GM12878 (cell line): ENCODE measurements around the gene MAN2A2. TPM values are rescaled to one million over a fixed set of nuclear protein-coding genes. Genes with fewer than 3 reads are reported as not detected.

Source experiments
- ATAC-seq: fragments of 200-7000 bp; cut with Tn5 transposase; 3 replicates; pipeline ENCODE4 v1.9.1; 2020; ENCODE audit warnings: mild to moderate bottlenecking, moderate library complexity
- BruUV-seq: library from RNA; stranded (reverse); fragments of 400-500 nt; replicated peaks from 2 replicates; lab custom pipeline; 2021; lab: Mats Ljungman, UMichigan
- CTCF ChIA-PET: fragments of 300-600 bp; sonication (Branson Sonifier 250); formaldehyde crosslinking; extraction: SDS; loops from one replicate; lab custom pipeline; 2021; ENCODE audit warnings: inconsistent platforms; lab: Yijun Ruan, JAX
- POLR2A ChIA-PET: fragments of 350-600 bp; formaldehyde crosslinking; extraction: SDS; loops from one replicate; lab custom pipeline; 2021; ENCODE audit warnings: inconsistent platforms; lab: Charles Lee
- RAD21 ChIA-PET: fragments of 300-600 bp; sonication (Branson Sonifier 250); formaldehyde crosslinking; loops from one replicate; lab custom pipeline; 2023; ENCODE audit warnings: antibody characterized with exemption; ENCODE audit not compliant: unreplicated experiment; lab: Charles Lee
- SMC1A ChIA-PET: fragments of 300-600 bp; sonication (Branson Sonifier 250); formaldehyde crosslinking; loops from one replicate; lab custom pipeline; 2023; ENCODE audit not compliant: unreplicated experiment, uncharacterized antibody; lab: Charles Lee
- DNase-seq: peaks from one replicate; pipeline ENCODE4 v3.0.0-alpha.2; 2011; ENCODE audit warnings: low read depth, low spot score
- FAIRE-seq: peaks from 3 replicates; lab custom pipeline; 2011; peaks lifted over from hg19 to GRCh38; lab: Jason Lieb, UNC
- H2AFZ ChIP-seq: 2 replicates; pipeline ENCODE4 v1.6.0; 2011; ENCODE audit warnings: low read depth, low read length, control low read depth; ENCODE audit not compliant: control insufficient read depth
- H3K27ac ChIP-seq: 2 replicates; pipeline ENCODE4 v1.5.1; 2011; ENCODE audit warnings: control low read depth; ENCODE audit not compliant: control insufficient read depth, insufficient read depth
- H3K27me3 ChIP-seq, 2 experiments: replicated peaks in 1 of 2; 2 replicates each; pipeline versions ENCODE4 v1.6.0 to v1.6.1; 2011; ENCODE audit warnings: low read length in 1 of 2; ENCODE audit not compliant: control insufficient read depth in 2 of 2, insufficient read depth in 2 of 2
- H3K36me3 ChIP-seq, 2 experiments: 2 replicates each; pipeline ENCODE4 v1.5.1; 2011; ENCODE audit warnings: low read length in 1 of 2; ENCODE audit not compliant: control insufficient read depth in 2 of 2, insufficient read depth in 2 of 2
- H3K4me1 ChIP-seq: 2 replicates; pipeline ENCODE4 v1.6.1; 2011; ENCODE audit warnings: mild to moderate bottlenecking, low read length, moderate library complexity, mixed read lengths; ENCODE audit not compliant: control insufficient read depth, insufficient read depth
- H3K4me2 ChIP-seq: 2 replicates; pipeline ENCODE4 v1.6.0; 2011; ENCODE audit warnings: control low read depth; ENCODE audit not compliant: control insufficient read depth, insufficient read depth
- H3K4me3 ChIP-seq: fragments of 200-600 bp; sonication (generic); 2 replicates; pipeline ENCODE4 v1.5.1; 2016
- H3K79me2 ChIP-seq: 2 replicates; pipeline ENCODE4 v1.6.0; 2011; ENCODE audit warnings: low read length; ENCODE audit not compliant: control insufficient read depth, insufficient read depth
- H3K9ac ChIP-seq: 2 replicates; pipeline ENCODE4 v1.8.0; 2011; ENCODE audit warnings: low read length, control low read depth, mixed read lengths; ENCODE audit not compliant: control insufficient read depth, insufficient read depth
- H3K9me3 ChIP-seq: replicated peaks from 3 replicates; pipeline ENCODE4 v1.5.1; 2011; ENCODE audit warnings: mild to moderate bottlenecking, low read length; ENCODE audit not compliant: control insufficient read depth, insufficient read depth
- H4K20me1 ChIP-seq: 2 replicates; pipeline ENCODE4 v1.6.0; 2011; ENCODE audit not compliant: control insufficient read depth, insufficient read depth
- BRCA1 ChIP-seq: IDR thresholded peaks from 2 replicates; pipeline ENCODE4 v1.6.1; 2011; ENCODE audit warnings: low read depth, low read length, improper control_type of control experiment
- RCOR1 ChIP-seq: conservative IDR thresholded peaks from 2 replicates; pipeline ENCODE4 v1.6.1; 2012; ENCODE audit warnings: low read depth, low read length, improper control_type of control experiment
- WGBS: methylation state at CpG from one replicate; pipeline ENCODE4 v1.1.6; 2016; ENCODE audit warnings: low lambda C conversion rate; ENCODE audit not compliant: insufficient replicate concordance, insufficient coverage; ENCODE audit errors: missing lambda C conversion rate; 5-methylcytosine and 5-hydroxymethylcytosine counted together
- in situ Hi-C: fragments of 300-500 bp; cut with MboI; formaldehyde crosslinking; loops from 9 replicates; pipeline ENCODE4 v1.14.3; 2018; ENCODE audit warnings: mixed read lengths
- intact Hi-C: fragments of 100-400 bp; cut with micrococcal nuclease; formaldehyde crosslinking; loops from one replicate; pipeline ENCODE4 v1.14.2; 2022; ENCODE audit not compliant: unreplicated experiment
- polyA plus RNA-seq, 11 experiments: library from polyadenylated mRNA; depleted of rRNA in 4 of 11; unstranded in 6 of 11; stranded (reverse) in 5 of 11; fragments of >200 nt; fragmentation: Nextera tagmentation in 4 of 11; fragmentation: Illumina TruSeq in 1 of 11; extraction: Ambion mirVana in 4 of 11; extraction: Trizol in 1 of 11; gene quantifications; 1 replicate in 1 of 11; 2 replicates in 10 of 11; pipeline versions ENCODE4 v1.2.1 to v1.2.3, GENCODE V29; 2011 to 2016; ENCODE audit warnings: inconsistent platforms in 2 of 11, missing spikeins in 2 of 11, low read depth in 1 of 11
- total RNA-seq, 4 experiments: library from RNA; depleted of rRNA in 3 of 4; stranded (reverse); fragments of >200 nt in 3 of 4; fragmentation: Illumina TruSeq in 1 of 4; extraction: Trizol in 1 of 4; gene quantifications; 2 replicates each; pipeline versions ENCODE4 v1.2.1 to v1.2.3, GENCODE V29; 2013 to 2021
- TF ChIP-seq, protein P1 (sequence below): IDR thresholded peaks from 2 replicates; pipeline ENCODE4 v1.6.1; 2012; ENCODE audit warnings: improper control_type of control experiment, low read depth, low read length; ENCODE audit not compliant: insufficient replicate concordance
- TF ChIP-seq, protein P2 (sequence below): fragments of 450-650 bp; formaldehyde crosslinking; IDR thresholded peaks from 2 replicates; pipeline ENCODE4 v1.4.0; 2020; ENCODE audit warnings: mild to moderate bottlenecking, moderate library complexity

The MAN2A2 gene
- total and polyA plus RNA-seq, 10 of the 15 experiments (the other 5 are each of a cell fraction or from before 2014, with no cell fraction given) = 4.2 to 79.4 (median 23.2) TPM

DNA sequence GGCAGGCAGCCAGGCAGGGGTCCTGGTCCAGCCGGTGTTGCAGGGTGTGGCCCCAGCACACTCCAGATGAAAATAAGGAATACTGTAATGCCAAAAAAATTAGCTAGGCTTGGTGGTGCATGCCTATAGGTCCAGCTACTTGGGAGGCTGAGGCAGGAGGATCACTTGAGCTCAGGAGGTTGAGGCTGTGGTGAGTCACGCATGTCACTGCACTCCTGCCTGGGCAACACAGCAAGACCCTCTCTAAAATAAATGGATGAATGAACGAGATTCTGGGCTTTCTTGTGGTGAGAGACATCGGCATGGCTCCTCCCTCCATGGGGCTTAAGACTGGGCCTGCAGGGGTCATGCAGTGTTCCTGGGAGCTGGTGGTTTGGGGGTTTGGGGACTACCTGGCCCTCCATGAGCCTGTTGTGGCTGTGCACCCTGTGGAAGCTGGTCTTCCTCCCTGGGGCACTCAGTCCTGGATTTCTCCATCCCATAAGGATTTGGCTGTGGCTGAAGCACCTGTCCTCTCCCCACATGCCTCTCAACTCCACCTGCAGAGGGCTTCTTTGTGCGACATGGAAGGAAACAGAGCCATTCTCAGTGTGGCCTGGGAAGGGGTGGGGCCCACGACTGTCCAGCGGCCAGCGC lies 44.0 kb downstream of the MAN2A2 start:
- H3K4me3 ChIP-seq = no peak overlapping the region
- 93% methylated on average over 8 of the region's 8 CpGs for WGBS
- FAIRE-seq (no peak), DNase-seq (no peak), ATAC-seq (no peak)
- H3K27ac ChIP-seq = no peak overlapping the region
- H4K20me1 ChIP-seq = no peaks in the 10 kb centered on the region
- no peak overlapping the region for H3K9ac ChIP-seq
- TF ChIP-seq, protein P1, sequence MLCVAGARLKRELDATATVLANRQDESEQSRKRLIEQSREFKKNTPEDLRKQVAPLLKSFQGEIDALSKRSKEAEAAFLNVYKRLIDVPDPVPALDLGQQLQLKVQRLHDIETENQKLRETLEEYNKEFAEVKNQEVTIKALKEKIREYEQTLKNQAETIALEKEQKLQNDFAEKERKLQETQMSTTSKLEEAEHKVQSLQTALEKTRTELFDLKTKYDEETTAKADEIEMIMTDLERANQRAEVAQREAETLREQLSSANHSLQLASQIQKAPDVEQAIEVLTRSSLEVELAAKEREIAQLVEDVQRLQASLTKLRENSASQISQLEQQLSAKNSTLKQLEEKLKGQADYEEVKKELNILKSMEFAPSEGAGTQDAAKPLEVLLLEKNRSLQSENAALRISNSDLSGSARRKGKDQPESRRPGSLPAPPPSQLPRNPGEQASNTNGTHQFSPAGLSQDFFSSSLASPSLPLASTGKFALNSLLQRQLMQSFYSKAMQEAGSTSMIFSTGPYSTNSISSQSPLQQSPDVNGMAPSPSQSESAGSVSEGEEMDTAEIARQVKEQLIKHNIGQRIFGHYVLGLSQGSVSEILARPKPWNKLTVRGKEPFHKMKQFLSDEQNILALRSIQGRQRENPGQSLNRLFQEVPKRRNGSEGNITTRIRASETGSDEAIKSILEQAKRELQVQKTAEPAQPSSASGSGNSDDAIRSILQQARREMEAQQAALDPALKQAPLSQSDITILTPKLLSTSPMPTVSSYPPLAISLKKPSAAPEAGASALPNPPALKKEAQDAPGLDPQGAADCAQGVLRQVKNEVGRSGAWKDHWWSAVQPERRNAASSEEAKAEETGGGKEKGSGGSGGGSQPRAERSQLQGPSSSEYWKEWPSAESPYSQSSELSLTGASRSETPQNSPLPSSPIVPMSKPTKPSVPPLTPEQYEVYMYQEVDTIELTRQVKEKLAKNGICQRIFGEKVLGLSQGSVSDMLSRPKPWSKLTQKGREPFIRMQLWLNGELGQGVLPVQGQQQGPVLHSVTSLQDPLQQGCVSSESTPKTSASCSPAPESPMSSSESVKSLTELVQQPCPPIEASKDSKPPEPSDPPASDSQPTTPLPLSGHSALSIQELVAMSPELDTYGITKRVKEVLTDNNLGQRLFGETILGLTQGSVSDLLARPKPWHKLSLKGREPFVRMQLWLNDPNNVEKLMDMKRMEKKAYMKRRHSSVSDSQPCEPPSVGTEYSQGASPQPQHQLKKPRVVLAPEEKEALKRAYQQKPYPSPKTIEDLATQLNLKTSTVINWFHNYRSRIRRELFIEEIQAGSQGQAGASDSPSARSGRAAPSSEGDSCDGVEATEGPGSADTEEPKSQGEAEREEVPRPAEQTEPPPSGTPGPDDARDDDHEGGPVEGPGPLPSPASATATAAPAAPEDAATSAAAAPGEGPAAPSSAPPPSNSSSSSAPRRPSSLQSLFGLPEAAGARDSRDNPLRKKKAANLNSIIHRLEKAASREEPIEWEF = no peak
- TF ChIP-seq, protein P2, sequence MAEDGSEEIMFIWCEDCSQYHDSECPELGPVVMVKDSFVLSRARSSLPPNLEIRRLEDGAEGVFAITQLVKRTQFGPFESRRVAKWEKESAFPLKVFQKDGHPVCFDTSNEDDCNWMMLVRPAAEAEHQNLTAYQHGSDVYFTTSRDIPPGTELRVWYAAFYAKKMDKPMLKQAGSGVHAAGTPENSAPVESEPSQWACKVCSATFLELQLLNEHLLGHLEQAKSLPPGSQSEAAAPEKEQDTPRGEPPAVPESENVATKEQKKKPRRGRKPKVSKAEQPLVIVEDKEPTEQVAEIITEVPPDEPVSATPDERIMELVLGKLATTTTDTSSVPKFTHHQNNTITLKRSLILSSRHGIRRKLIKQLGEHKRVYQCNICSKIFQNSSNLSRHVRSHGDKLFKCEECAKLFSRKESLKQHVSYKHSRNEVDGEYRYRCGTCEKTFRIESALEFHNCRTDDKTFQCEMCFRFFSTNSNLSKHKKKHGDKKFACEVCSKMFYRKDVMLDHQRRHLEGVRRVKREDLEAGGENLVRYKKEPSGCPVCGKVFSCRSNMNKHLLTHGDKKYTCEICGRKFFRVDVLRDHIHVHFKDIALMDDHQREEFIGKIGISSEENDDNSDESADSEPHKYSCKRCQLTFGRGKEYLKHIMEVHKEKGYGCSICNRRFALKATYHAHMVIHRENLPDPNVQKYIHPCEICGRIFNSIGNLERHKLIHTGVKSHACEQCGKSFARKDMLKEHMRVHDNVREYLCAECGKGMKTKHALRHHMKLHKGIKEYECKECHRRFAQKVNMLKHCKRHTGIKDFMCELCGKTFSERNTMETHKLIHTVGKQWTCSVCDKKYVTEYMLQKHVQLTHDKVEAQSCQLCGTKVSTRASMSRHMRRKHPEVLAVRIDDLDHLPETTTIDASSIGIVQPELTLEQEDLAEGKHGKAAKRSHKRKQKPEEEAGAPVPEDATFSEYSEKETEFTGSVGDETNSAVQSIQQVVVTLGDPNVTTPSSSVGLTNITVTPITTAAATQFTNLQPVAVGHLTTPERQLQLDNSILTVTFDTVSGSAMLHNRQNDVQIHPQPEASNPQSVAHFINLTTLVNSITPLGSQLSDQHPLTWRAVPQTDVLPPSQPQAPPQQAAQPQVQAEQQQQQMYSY = no peak
- no peak for TF ChIP-seq BRCA1
- TF ChIP-seq RCOR1 = no peak
- ChIA-PET CTCF (no interaction called here), RAD21 (no interaction called here), POLR2A (no interaction called here), SMC1A (no interaction called here)
- intact Hi-C loops = no loop called here
- no peak overlapping the region for H3K4me2 ChIP-seq
- no peaks in the 10 kb centered on the region for H3K27me3 ChIP-seq
- H3K4me1 ChIP-seq = no peaks in the 10 kb centered on the region
- H3K36me3 ChIP-seq = peaks cover 21 to 33% of the 10 kb centered on the region in 2 experiments
- in situ Hi-C loops = no loop called here
- no peaks in the 10 kb centered on the region for H3K79me2 ChIP-seq
- H2AFZ ChIP-seq = no peak overlapping the region
- H3K9me3 ChIP-seq = no peaks in the 10 kb centered on the region
- BruUV-seq = no TSS peak
